ENCODE data around the gene POR. TPM values are rescaled to one million over a fixed set of nuclear protein-coding genes. Genes with fewer than 3 reads are reported as not detected.
"Not testable (repeated sequence)": the region's sequence is repeated elsewhere in the genome, so short reads cannot be mapped to it uniquely, and the experiment has no call there.

Gene POR
- total and polyA plus RNA-seq, 12 donors: 37.3 to 203 (median 65.5) TPM

- TF ChIP-seq CTCF (IDR thresholded peaks at IDR 0.05): no peak
- Histone ChIP-seq H3K4me1 (peaks cover 5 to 37% (median 16%) of the 10 kb centered on the region in 9 donors), H3K27ac (peak overlapping the region in 9 of 10 donors; percentile 42 to 82 (median 68)), H3K36me3 (no peaks in the 10 kb centered on the region), H3K27me3 (no peaks in the 10 kb centered on the region), H3K9me3 (no peaks in the 10 kb centered on the region), H3K4me3 (no peak overlapping the region)
- WGBS, 2 donors: 42 to 44% methylated on average over 13 of the region's 13 CpGs
- intact Hi-C loops (cut with DNase I): no loop called here
- ATAC-seq: peak; percentile 54 to 81 (median 66)
- peak in 1 of 2 donors; percentile 22 for DNase-seq
These were observed 42.7 kb upstream of the POR start for GRCh38 chr7:75872073-75872782.

GRCh38 chr7:75874180-75874579 is 40.8 kb upstream of the POR start:
- intact Hi-C loops (cut with DNase I); H3K4me3 ChIP-seq; H3K36me3 ChIP-seq; DNase-seq; ATAC-seq; H3K27ac ChIP-seq; H3K27me3 ChIP-seq; H3K9me3 ChIP-seq: not testable (repeated sequence)
- WGBS, 2 donors: 92% methylated on average over 3 of the region's 3 CpGs
- peaks cover 8 to 51% (median 23%) of the 10 kb centered on the region in 9 donors for H3K4me1 ChIP-seq

GRCh38 chr7:75875113-75876080 is 39.6 kb upstream of the POR start:
- ATAC-seq: no peak
- peak overlapping the region in 1 of 10 donors; percentile 69 for H3K27ac ChIP-seq
- intact Hi-C loops (cut with DNase I): loop anchor here in 2 of 10 donors (5.0 kb wide), 2 partner anchors 102 to 142 kb away; no protein-coding TSS in a partner anchor
- H3K9me3 ChIP-seq: no peaks in the 10 kb centered on the region
- H3K4me3 ChIP-seq: no peak overlapping the region
- WGBS, 2 donors: 92 to 93% methylated on average over 21 of the region's 21 CpGs
- no peak for DNase-seq
- H3K27me3 ChIP-seq: no peaks in the 10 kb centered on the region
- peaks cover 0 to under 1% (median 0%) of the 10 kb centered on the region in 9 donors for H3K36me3 ChIP-seq
- TF ChIP-seq CTCF (IDR thresholded peaks at IDR 0.05): no peak
- H3K4me1 ChIP-seq: peaks cover 10 to 61% (median 33%) of the 10 kb centered on the region in 9 donors

GRCh38 chr7:75876126-75876881 is 38.7 kb upstream of the POR start:
- peak in 1 of 8 donors; percentile 8 for ATAC-seq
- WGBS, 2 donors: 73 to 75% methylated on average over 11 of the region's 11 CpGs
- no peak overlapping the region for H3K4me3 ChIP-seq
- peak overlapping the region in 1 of 10 donors; percentile 69 for H3K27ac ChIP-seq
- DNase-seq: no peak
- H3K4me1 ChIP-seq: peaks cover 10 to 66% (median 37%) of the 10 kb centered on the region in 9 donors
- peaks cover 0 to 10% (median 1%) of the 10 kb centered on the region in 9 donors for H3K36me3 ChIP-seq
- no peaks in the 10 kb centered on the region for H3K27me3 ChIP-seq
- no peaks in the 10 kb centered on the region for H3K9me3 ChIP-seq
- intact Hi-C loops (cut with DNase I): loop anchor here in 2 of 10 donors (5.0 kb wide), 2 partner anchors 101 to 141 kb away; no protein-coding TSS in a partner anchor
- TF ChIP-seq CTCF (IDR thresholded peaks at IDR 0.05): no peak
